Peyer's patch (tissue), 4 donors: ENCODE results near the gene NBEAL2.

ENCODE experiments used
- CTCF ChIP-seq, 6 experiments: fragments of 450-650 bp in 4 of 6; fragments of 200-600 bp in 2 of 6; sonication (generic) in 1 of 6; IDR thresholded peaks; one replicate each; pipeline ENCODE4 v1.5.1; 2017 to 2019; ENCODE audit warnings: antibody characterized with exemption in 6 of 6, mild to moderate bottlenecking in 3 of 6, moderate library complexity in 1 of 6
- POLR2A ChIP-seq, 2 donors: fragments of 450-650 bp; IDR thresholded peaks; one replicate each; pipeline ENCODE4 v1.5.1; 2017; ENCODE audit warnings: antibody characterized with exemption in 2 of 2, mild to moderate bottlenecking in 2 of 2, moderate library complexity in 2 of 2

DNA sequence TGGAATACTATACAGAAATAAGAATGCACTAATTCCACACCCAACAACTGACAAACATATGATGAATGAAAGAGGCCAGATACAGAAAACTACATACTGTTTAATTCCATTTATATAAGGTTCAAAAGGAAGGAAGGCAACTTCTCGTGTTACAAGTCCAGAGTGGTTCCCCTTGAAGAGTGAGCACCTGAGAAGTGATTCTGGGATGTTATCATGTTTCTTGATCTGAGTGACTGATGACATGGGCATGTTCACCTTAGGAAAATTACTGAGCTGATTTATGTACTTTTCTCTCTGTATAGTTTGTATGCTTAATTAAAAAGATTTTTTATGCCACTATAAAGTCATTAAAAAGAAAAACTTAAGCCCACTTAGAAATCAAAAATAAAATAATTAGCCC lies 16.5 kb upstream of the NBEAL2 start:
- TF ChIP-seq CTCF (IDR thresholded peaks at IDR 0.05) (no peak), POLR2A (IDR thresholded peaks at IDR 0.05) (no peak)
